ENCODE measurements around the gene LIMD2.
A peak's percentile ranks its signal among the peaks of the same experiment; 100 is the strongest.

The LIMD2 gene

DNA sequence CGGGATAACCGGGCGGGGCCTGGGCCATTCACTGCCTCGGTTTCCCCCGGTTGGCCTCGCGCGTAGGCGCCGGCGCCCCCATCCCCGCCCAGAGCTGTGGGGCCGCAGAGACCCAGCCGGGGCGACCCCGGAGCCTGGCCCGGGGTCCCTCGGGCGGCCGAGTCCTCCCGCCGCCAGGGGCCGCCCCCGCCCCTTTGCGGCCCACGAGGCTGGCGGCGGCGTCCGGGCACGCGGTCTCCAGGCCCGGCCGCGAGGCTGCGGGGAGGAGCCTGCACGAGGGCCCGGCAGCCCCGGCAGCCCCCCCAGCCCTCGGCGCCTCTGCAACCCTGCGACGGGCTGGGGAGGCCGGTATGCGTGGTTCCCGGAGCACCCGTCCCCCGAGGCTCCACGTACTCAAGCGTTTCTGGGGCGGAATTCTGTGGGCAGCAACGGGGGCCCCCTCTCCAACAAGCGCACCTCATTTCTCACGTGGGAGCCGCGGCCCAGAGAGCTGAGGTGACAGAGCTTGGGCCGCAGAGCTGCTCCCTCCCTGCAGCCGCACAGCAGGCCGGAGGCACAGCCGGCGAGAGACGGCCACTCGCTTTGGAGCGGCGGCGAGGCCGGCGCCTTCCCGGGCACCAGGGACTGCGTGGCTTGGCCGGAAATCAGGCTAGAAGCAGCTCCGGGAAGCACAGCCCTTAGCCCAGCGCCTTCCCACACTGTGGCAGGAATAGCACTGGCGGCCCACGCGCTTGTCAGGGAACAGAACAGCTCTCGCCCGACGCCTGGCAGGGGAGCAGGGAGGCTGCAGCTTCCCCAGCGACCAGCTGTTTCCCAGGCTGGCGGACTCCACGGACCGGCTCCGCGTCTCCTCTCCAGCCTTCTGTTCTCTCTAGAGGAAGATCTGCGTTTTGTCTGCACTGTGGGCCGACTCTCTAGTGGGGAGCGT, 867 bp upstream of the LIMD2 start:
- no peak for DNase-seq

DNA sequence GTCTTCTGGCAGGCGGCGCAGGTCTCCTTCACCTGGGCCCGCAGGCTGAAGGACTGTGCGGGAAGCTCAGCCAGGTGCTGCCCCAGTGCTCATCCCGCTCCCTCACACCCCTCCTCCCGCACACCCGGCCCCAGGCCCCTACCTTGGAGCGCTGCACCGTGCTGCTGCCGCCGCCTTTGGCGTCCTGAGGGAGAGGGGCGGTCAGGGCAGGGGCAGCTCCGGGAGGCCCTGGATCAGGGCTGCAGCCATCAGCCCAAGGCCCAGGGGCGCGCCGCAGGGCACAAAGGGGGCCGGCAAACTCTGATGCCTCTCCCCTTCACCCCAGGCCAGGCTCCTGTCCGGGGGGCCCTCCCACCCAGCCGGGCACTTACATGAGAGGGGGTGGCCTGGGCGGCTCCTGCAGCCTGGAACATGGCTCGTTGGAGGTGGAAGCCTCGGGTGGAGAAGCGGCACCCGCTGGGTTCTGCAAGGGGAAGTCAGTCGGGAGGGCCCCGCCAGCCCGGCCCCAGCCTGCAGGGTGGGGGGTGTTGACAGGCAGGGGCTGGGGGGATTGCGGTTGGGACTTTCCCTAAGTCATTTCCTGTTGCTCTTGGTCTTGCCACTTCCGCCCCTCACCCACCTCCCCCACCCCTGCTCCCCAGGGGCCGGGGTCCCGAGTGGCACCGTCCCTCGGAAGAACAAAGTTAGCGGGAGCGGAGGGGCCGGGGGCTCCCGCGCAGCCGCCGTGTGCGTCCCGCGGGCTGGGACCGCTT, 863 bp downstream of the LIMD2 start:
- no peak for DNase-seq

GRCh38 chr17:63698381-63698885, 1.5 kb downstream of the LIMD2 start:
- no peak for DNase-seq

- DNase-seq, result no peak
Measured at GRCh38 chr17:63697341-63698286, 2.3 kb downstream of the LIMD2 start.

DNA sequence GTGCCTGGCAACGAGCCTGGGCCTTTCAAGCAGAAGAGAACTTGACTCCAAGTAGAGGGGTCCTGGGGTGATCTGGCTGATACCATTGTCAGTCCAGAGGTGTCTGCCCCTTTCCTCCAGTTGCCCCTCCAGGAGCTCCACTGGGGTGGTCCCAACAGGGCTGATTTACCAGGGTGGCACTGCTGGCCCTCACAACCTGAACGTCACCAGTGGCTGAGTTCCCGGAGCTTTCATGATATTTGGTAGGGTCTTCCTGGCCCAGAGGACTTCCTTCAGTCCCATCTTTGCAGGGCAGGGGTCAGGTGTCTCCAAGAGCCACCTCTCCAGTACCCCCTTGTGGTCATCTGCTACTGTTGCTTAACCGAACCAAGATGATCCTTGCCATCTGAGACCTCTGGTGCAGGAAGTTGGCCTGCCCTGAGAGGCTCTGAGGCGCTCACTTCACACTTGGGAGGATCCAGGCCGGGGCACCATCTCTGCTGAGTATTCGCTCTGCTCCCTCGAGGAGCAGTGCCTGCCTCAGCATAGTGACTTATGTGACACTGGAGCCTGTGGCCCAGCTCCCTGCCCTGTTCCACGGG, 3.5 kb downstream of the LIMD2 start:
- DNase-seq, result peak; percentile 13

GRCh38 chr17:63695889-63696288, 4.0 kb downstream of the LIMD2 start:
- DNase-seq, result no peak

GRCh38 chr17:63694950-63695773, 4.8 kb downstream of the LIMD2 start:
- DNase-seq, result no peak

DNA sequence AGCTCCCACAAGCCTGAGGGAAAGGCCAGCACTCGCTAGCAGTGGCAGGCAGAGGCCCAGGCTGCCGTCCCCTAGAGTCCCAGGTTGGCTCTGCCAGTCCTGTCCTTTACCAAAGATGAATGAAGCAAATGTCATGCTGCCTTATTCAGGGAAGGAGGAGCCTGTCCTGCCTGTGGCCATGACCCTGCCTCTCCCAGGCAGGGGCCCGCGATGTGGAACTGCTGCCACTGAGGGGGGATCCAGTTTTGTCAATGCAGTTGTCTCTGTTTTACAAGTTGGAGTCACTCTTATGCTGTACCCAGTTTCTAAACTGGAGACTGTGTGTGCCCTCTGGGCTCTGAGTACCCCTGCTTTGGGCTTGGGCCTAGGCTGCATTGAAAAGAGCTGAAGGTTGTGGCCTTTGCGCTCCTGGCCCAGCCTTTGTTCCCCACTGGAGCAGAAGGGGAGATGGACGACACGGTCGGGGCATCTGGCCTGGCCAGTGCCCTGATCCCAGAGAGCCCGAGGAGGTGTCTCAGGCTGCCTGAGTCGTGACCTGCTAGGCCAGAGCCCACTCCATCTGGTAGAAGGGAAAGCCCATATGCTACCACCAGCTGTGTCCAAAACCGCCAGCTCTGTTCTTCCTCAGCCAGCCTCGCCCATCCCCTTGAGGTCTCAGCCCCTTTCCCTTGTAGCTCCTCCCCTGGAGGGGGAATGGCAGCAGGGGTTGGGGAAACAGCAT, 5.5 kb downstream of the LIMD2 start:
- no peak for DNase-seq

DNA sequence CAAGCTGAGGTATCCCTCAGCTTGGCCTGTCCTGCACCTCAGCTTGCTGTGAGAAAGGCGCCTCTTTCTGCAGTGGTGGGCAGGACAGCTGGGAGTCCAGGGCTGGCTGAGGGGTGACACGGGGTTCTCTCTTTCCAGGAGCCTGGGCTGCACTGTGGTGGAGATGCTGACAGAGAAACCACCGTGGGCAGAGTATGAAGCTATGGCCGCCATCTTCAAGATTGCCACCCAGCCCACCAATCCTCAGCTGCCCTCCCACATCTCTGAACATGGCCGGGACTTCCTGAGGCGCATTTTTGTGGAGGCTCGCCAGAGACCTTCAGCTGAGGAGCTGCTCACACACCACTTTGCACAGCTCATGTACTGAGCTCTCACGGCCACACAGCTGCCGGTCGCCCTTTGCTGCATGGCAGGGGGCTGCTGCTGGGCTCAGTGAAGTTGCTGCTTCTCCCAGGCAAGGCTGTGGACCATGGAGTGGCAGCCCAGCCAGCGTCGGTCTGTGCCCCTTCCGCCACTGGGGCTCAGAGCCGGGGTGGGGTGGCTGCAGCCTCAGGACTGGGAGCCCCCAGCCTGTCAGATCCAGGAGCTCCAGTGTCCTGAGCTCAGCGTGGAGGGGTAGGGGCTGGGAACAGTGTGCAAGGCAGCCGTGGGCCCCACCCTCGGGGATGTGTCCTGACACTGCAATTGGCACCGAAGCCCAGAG, 6.4 kb downstream of the LIMD2 start:
- DNase-seq, result no peak

DNA sequence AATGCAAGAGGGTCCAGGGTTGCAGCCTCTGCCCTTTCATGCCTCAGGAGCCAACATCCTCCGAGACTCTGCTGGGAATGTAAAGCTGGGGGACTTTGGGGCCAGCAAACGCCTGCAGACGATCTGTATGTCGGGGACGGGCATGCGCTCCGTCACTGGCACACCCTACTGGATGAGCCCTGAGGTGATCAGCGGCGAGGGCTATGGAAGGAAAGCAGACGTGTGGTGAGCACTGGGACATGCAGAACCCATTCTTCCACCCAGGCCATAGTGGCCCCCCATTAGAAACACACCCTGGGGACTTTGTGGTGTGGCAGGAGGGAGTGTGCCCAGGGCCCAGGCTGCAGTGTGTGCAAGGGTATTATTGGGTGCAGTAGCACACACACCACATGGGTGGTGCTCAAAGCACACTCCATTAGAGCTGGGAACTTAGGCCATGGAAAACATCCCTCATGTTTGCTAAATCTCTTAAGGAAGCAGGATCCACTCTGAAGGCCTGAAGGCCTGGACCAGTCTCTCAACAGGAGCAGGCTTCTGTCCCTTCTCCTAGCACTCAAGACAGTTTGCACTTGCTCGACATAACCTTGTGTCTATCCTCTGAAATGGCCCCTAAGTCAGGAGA, 7.6 kb downstream of the LIMD2 start:
- DNase-seq, result no peak

DNA sequence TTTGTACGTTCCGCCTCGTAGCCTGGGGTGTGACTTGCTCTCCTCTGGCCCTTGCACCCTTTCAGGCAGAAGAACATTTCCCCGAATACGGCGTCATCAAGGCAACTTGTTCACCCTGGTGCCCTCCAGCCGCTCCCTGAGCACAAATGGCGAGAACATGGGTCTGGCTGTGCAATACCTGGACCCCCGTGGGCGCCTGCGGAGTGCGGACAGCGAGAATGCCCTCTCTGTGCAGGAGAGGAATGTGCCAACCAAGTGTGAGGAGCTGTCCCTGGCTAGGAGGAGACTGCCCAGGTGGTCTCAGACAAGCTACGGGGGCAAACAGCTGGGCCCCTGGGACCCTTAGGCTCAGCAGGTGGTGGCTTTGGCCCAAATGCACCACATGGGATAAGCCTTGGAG, 10.4 kb downstream of the LIMD2 start:
- DNase-seq, result no peak

DNA sequence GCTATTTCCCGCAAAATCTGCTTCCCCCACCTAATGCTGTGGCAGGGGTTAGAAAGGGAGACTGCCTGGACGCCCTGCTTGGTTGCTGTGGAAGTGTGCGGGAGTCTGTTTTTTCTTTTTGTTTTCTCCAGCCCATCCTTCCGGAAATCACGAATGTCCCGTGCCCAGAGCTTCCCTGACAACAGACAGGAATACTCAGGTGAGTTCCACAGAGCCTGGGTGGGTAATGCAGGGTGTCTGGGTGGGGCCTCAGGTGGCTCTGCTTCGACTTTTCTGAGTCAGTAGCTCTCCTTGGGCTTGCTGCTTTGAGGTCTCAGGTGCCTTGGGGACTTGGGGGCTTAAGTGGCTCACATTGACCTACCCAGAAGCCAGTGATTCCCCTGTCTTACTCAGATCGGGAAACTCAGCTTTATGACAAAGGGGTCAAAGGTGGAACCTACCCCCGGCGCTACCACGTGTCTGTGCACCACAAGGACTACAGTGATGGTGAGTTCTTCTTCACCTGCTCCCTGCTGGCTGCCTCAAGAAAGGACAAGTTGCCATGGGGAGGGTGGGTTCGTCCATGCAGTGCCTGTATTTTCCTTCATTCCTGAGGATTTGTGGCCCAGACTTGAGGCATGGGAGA, 11.4 kb downstream of the LIMD2 start:
- no peak for DNase-seq

DNA sequence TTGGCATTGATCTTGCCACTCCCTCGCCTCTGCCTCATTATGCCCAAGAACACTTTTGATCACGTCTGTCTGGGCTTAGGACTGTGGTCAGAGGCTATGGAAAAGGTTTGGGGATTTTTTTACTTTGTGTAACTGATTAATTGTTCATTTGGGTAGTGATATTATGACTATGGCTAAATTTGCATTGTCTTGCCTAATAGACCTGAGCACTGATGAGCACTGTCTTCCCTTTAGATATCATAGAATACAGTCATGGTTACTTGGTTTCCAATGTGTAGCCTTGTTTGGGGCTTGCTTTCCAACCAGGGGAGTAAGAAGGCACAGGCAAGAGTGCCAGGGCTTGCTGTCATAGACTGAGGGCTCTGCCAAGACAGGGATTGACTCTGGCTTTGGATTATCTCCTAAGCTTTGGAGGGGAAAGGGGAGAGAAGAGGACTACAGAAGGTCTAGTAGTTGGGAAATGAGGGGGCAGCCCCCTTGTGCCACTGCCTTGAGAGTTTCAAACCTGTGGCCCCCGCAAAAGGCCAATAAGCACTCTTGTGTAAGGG, 13.7 kb downstream of the LIMD2 start:
- no peak for DNase-seq

DNA sequence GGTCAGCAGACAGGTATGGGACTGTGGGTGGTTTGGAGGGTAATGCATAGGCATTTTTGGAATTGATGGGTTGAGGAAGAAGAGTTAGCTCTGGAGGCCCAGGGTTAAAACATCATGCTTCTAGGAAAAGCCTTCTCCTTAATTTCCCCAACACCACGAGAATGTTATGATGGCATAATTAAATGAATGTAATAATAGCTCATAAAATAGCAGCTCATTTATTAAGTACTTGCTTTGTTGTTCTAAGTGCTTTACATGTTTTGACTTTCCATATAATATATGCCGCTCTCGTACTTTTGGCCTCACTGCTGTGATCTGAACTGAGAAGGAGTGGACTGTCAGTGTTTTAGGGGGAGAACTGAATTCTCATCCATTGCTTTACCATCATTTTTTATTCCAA, 14.3 kb downstream of the LIMD2 start:
- no peak for DNase-seq

GRCh38 chr17:63685041-63685440, 14.9 kb downstream of the LIMD2 start:
- DNase-seq, result no peak

DNA sequence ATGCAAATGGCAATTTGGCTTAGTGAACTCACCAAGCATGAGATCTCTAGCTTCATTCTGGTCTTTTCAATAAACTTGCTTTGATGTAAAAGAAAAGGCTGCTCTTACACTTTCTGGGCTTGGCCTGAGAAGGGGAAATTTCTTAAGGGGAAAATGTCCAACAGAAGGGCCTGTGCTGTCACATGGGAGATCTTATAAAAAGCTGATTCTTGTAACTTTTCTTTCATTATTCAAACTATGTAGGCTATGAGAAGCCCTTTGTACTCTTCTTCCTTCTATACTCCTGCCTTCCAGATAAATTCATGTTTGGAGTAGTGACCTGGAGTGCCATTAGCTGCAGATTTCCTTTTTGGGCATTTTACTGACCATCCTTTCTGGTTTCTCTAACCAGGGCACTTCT, 16.9 kb downstream of the LIMD2 start:
- DNase-seq, result no peak

DNA sequence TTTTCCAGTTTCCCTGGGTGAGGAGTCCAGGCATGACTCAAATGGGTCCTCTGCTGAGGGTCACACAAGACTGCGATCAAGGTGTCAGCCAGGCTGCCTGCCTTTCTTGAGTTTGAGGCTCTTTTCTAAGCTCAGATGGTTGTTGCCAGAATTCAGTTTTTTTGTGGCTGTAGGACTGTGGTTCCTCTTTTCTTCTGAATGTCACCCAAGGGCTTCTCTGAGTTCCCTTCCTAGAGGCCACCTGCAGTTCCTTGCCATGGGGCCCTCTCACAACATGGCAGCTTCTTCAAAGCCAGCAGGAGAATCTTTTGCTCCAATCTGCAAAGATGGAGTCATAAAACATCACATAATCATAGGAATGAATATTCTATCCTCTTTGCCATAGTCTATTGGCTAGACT, 17.5 kb downstream of the LIMD2 start:
- no peak for DNase-seq

DNA sequence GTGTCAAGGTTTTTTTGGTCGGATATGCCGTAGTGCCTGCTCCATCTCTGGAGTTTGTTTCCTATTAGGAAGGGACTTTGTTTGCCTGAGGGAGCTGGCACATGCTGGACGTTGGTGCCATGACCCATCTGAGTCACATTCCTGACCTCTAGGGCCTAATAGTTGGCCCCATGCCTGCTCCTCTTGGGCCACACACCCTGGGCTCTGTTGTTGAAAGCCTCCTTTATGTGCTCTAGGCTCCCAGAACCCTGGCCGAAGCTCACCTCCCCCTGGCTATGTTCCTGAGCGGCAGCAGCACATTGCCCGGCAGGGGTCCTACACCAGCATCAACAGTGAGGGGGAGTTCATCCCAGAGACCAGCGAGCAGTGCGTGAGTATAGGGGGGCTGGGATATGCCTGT, 18.4 kb downstream of the LIMD2 start:
- no peak for DNase-seq

DNA sequence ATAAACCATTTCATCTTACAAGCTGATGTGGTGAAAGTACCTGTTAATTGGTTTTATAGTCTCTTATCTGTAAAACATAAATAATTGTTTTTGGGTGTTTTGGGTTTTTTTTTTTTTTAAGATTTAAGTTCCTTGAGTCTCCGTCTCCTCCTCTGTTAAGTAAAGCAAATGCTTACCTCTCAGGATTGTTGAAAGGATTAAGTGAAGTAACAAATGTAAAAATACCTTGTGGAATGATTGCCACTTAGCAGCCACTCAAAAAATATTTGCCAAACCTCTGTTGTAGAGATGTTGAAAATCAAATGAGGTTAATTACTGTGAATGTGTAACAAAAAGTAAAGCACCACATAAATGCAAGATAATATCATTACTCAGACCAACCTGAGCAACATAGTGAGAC, 19.2 kb downstream of the LIMD2 start:
- no peak for DNase-seq
